TTC549 (cell line): Measurements from ENCODE around the gene TMEFF2.

ENCODE experiments used
- FAIRE-seq: peaks from 2 replicates; lab custom pipeline; 2012; peaks lifted over from hg19 to GRCh38; lab: Jason Lieb, UNC

The TMEFF2 gene

GRCh38 chr2:192007581-192008228, 187.0 kb downstream of the TMEFF2 start:
- FAIRE-seq = no peak

- FAIRE-seq = no peak
Measured at GRCh38 chr2:192005211-192005610, 189.5 kb downstream of the TMEFF2 start.

- no peak for FAIRE-seq
Measured at GRCh38 chr2:192004188-192004963, 190.4 kb downstream of the TMEFF2 start.

- no peak for FAIRE-seq
Measured at GRCh38 chr2:192002418-192002817, 192.3 kb downstream of the TMEFF2 start.

- no peak for FAIRE-seq
Measured at GRCh38 chr2:192000196-192000980, 194.3 kb downstream of the TMEFF2 start.

GRCh38 chr2:191999101-191999841, 195.5 kb downstream of the TMEFF2 start:
- FAIRE-seq = no peak

- no peak for FAIRE-seq
Measured at GRCh38 chr2:191995285-191995684, 199.4 kb downstream of the TMEFF2 start.

- FAIRE-seq = no peak
Measured at GRCh38 chr2:191994749-191995148, 200.0 kb downstream of the TMEFF2 start.

GRCh38 chr2:191991442-191991841, 203.3 kb downstream of the TMEFF2 start:
- FAIRE-seq = no peak

GRCh38 chr2:191985740-191986139, 209.0 kb downstream of the TMEFF2 start:
- no peak for FAIRE-seq

- FAIRE-seq = no peak
Measured at GRCh38 chr2:191983591-191983990, 211.1 kb downstream of the TMEFF2 start.

- no peak for FAIRE-seq
Measured at GRCh38 chr2:191983186-191983585, 211.5 kb downstream of the TMEFF2 start.

GRCh38 chr2:191981706-191982105, 213.0 kb downstream of the TMEFF2 start:
- no peak for FAIRE-seq

- no peak for FAIRE-seq
Measured at GRCh38 chr2:191980483-191980882, 214.2 kb downstream of the TMEFF2 start.

- FAIRE-seq = no peak
Measured at GRCh38 chr2:191979221-191979730, 215.5 kb downstream of the TMEFF2 start.

- FAIRE-seq = no peak
Measured at GRCh38 chr2:191977754-191978153, 217.0 kb downstream of the TMEFF2 start.

GRCh38 chr2:191976436-191976835, 218.3 kb downstream of the TMEFF2 start:
- no peak for FAIRE-seq

GRCh38 chr2:191974676-191975075, 220.1 kb downstream of the TMEFF2 start:
- no peak for FAIRE-seq

GRCh38 chr2:191970867-191971266, 223.9 kb downstream of the TMEFF2 start:
- no peak for FAIRE-seq

GRCh38 chr2:191968120-191968519, 226.6 kb downstream of the TMEFF2 start:
- FAIRE-seq = no peak

GRCh38 chr2:191965733-191966132, 229.0 kb downstream of the TMEFF2 start:
- no peak for FAIRE-seq

- no peak for FAIRE-seq
Measured at GRCh38 chr2:191961556-191961955, 233.2 kb downstream of the TMEFF2 start.
